Camera-type eye (tissue), 1 donor: Measurements from ENCODE around the gene PTCHD1. TPM values are rescaled to one million over a fixed set of nuclear protein-coding genes. Genes with fewer than 3 reads are reported as not detected.

Experiments used
- total RNA-seq: library from RNA; depleted of rRNA; stranded (reverse); fragments of >200 nt; gene quantifications from one replicate; pipeline ENCODE4 v1.2.3, GENCODE V29; 2014

Gene PTCHD1
- total RNA-seq = 1.7 TPM

GRCh38 chrX:23334848-23335599, at the start of gene PTCHD1:
PTCHD1 (plus strand) TSS chrX:23334849; CDS start chrX:23334876, 27 bp downstream.

